Measurements from ENCODE around the gene EZH1. TPM values are rescaled to one million over a fixed set of nuclear protein-coding genes. Genes with fewer than 3 reads are reported as not detected.
A peak's percentile ranks its signal among the peaks of the same experiment; 100 is the strongest.

EZH1 gene
- total RNA-seq, result 28.9 and 30.4 TPM in 2 replicates
- long read RNA-seq, partial matches to known transcripts, result 13 of 22 reads
- long read RNA-seq, other reads (novel, unspliced or antisense), result 6 of 22 reads

- Mint-ChIP-seq H3K4me3 (peak within 1 kb of the TSS; percentile 96), H3K4me1 (peaks cover 9% of the 10 kb centered on the region)
- peak; percentile 91 for DNase-seq (ENCODE audit: low read depth, low spot score)
These were observed at the start of gene EZH1 for GRCh38 chr17:42744806-42745617. TSS of gene EZH1 (minus strand) at chr17:42745040. CDS start at chr17:42728941, 16,099 bp downstream.

GRCh38 chr17:42792545-42792944, 47.7 kb upstream of the EZH1 start:
- H3K36me3 Mint-ChIP-seq (ENCODE audit: low read depth), result peaks cover 5% of the 10 kb centered on the region
- H3K4me1 Mint-ChIP-seq, result peaks cover 4% of the 10 kb centered on the region
- peaks cover 15% of the 10 kb centered on the region for H3K27me3 Mint-ChIP-seq (ENCODE audit: low read depth)
- no peak overlapping the region for H3K27ac Mint-ChIP-seq (ENCODE audit: unreplicated experiment)
- DNase-seq (ENCODE audit: low read depth, low spot score), result no peak
- peak overlapping the region; percentile 26 for H3K4me3 Mint-ChIP-seq
- no peak for TF ChIP-seq CTCF (conservative IDR thresholded peaks at IDR 0.05)
- H3K9me3 Mint-ChIP-seq, result no peaks in the 10 kb centered on the region

More at GRCh38 chr17:42744806-42745617, at the start of gene EZH1:
- Mint-ChIP-seq H3K9me3 (no peaks in the 10 kb centered on the region), H3K27ac (ENCODE audit: unreplicated experiment) (peak within 1 kb of the TSS; percentile 99), H3K36me3 (ENCODE audit: low read depth) (peaks cover 2% of the 10 kb centered on the region), H3K27me3 (ENCODE audit: low read depth) (peaks cover 15% of the 10 kb centered on the region)
- no peak for TF ChIP-seq CTCF (conservative IDR thresholded peaks at IDR 0.05)

DNA sequence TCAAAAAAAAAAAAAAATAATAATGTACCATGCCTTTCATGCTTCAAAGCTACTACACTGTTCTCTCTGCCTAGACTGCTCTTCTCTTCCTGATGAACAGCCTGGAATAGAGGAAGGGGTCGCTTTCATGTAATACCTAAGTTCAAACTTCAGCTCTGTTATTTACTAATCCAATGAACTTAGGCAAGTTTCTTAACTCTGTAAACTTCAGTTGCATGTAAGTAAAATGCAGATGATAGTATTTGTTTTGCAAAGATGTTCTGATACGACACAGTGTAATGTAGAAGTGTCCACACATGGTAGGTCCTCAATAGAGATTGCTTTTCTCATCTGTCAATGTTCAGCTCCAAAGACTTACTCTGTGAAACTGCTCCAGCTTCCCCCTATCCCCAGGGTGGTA, 47.1 kb upstream of the EZH1 start:
- peaks cover 5% of the 10 kb centered on the region for H3K36me3 Mint-ChIP-seq (ENCODE audit: low read depth)
- DNase-seq (ENCODE audit: low read depth, low spot score), result no peak
- no peaks in the 10 kb centered on the region for H3K4me1 Mint-ChIP-seq
- no peak overlapping the region for H3K4me3 Mint-ChIP-seq
- no peak for TF ChIP-seq CTCF (conservative IDR thresholded peaks at IDR 0.05)
- no peaks in the 10 kb centered on the region for H3K9me3 Mint-ChIP-seq
- no peak overlapping the region for H3K27ac Mint-ChIP-seq (ENCODE audit: unreplicated experiment)
- peaks cover 18% of the 10 kb centered on the region for H3K27me3 Mint-ChIP-seq (ENCODE audit: low read depth)

DNA sequence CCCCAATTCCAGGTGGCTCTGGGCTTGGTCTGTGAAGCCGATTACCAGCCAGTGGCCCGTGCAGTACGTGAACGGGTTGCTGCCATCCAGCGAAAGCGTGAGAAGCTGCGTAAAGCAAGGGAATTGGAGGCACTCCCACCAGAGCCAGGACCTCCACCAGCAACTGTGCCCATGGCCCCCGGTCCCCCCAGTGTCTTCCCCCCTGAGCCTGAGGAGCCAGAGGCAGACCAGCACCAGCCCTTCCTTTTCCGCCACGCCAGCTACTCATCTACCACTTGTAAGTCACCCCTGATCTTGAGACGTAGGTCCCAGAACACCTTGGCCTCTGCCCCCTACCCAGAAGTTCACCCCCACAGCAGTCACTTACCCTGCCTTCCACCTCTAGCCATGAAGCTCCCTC, 42.4 kb upstream of the EZH1 start:
- no peaks in the 10 kb centered on the region for H3K9me3 Mint-ChIP-seq
- DNase-seq (ENCODE audit: low read depth, low spot score), result no peak
- H3K4me3 Mint-ChIP-seq, result no peak overlapping the region
- H3K4me1 Mint-ChIP-seq, result no peaks in the 10 kb centered on the region
- H3K36me3 Mint-ChIP-seq (ENCODE audit: low read depth), result no peaks in the 10 kb centered on the region
- peaks cover 54% of the 10 kb centered on the region for H3K27me3 Mint-ChIP-seq (ENCODE audit: low read depth)
- no peak for TF ChIP-seq CTCF (conservative IDR thresholded peaks at IDR 0.05)
- no peak overlapping the region for H3K27ac Mint-ChIP-seq (ENCODE audit: unreplicated experiment)

GRCh38 chr17:42784811-42785592, 40.2 kb upstream of the EZH1 start:
- TF ChIP-seq CTCF (conservative IDR thresholded peaks at IDR 0.05), result no peak
- no peak overlapping the region for H3K4me3 Mint-ChIP-seq
- H3K27ac Mint-ChIP-seq (ENCODE audit: unreplicated experiment), result no peak overlapping the region
- H3K36me3 Mint-ChIP-seq (ENCODE audit: low read depth), result no peaks in the 10 kb centered on the region
- H3K4me1 Mint-ChIP-seq, result peaks cover 6% of the 10 kb centered on the region
- H3K27me3 Mint-ChIP-seq (ENCODE audit: low read depth), result peaks cover 68% of the 10 kb centered on the region
- no peaks in the 10 kb centered on the region for H3K9me3 Mint-ChIP-seq
- no peak for DNase-seq (ENCODE audit: low read depth, low spot score)

Data from neural crest cell (in vitro differentiated cells).